ENCODE data around the gene ZGPAT. TPM values are rescaled to one million over a fixed set of nuclear protein-coding genes. Genes with fewer than 3 reads are reported as not detected.
A peak's percentile ranks its signal among the peaks of the same experiment; 100 is the strongest.

The ZGPAT gene
- total and polyA plus RNA-seq, 2 of the 13 experiments (the other 11 are each of a cell fraction or from before 2014, with no cell fraction given), result 23.0 to 41.9 TPM

DNA sequence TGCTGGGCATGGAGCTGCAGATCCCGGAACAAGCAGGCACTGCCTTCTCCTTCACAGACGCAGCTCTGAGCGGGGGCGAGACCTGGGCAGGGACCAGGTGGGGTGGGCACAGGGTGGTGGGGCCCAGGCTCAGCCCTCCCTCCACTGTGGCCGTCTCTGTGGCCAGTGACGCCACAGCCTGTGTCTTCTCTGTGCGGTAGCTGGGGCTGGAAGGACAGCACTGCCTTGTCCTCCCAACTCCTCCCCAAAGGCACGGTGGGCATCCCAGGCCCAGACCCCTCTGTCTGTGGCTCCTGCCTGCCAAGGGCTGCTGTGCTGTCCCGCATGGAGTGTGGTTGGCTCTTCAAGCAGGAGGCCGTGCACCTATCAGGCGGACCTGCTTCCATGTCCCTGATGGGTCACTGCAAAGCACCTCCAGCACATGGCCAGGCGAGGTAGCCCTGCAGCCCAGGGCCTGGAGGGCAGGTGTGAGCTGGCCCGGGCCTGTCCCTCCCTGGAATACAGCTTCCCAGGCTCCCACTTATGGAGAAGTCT, 26.2 kb upstream of the ZGPAT start:
- peaks cover 9 to 10% of the 10 kb centered on the region in 2 experiments; a peak in 3 of 5 replicates for H3K36me3 ChIP-seq (replicated peaks in 1 of 2; ENCODE audit: control insufficient read depth in 1 of 2, insufficient read depth in 2 of 2, low read length in 2 of 2)
- no peak overlapping the region for H2AFZ ChIP-seq (ENCODE audit: low read length)
- 95% methylated on average over 8 of the region's 13 CpGs for WGBS (ENCODE audit: low lambda C conversion rate)
- TF ChIP-seq AGO2 (optimal IDR thresholded peaks at IDR 0.05; ENCODE audit: low read depth, low read length) (peak; percentile 78), GATAD1 (CRISPR knock-in tag; IDR thresholded peaks at IDR 0.05) (no peak), NRL (CRISPR knock-in tag; IDR thresholded peaks at IDR 0.05; ENCODE audit: borderline replicate concordance) (0 out of 2 replicates have a peak, but pooled peaks have one; percentile 2), BRCA1 (CRISPR knock-in tag; IDR thresholded peaks at IDR 0.05) (no peak), POLR2A (IDR thresholded peaks at IDR 0.05; ENCODE audit: insufficient read depth in 1 of 2, low read depth in 2 of 2, low read length in 2 of 2) (peak in 1 of 2 experiments; percentile 34; a peak in 1 of 4 replicates)
- ChIA-PET CTCF (ENCODE audit: low intra/inter-chr PET ratio, low total read pairs) (no interaction called here), POLR2A (interaction anchor here (0.9 to 1.3 kb wide), 2 partner anchors 31 to 59 kb away, joined by 4 read pairs; no protein-coding TSS in a partner anchor)
- H3K4me2 ChIP-seq (ENCODE audit: low read depth, low read length), result no peak overlapping the region
- BruUV-seq (replicated peaks), result no TSS peak
- no peak overlapping the region for H3K4me3 ChIP-seq (replicated peaks in 1 of 3; ENCODE audit: insufficient read depth in 1 of 3, low read depth in 2 of 3, low read length in 3 of 3)
- in situ Hi-C loops (cut with HindIII; ENCODE audit: extremely low pct_ligation_motif_present, low pct_unique_long_range_greater_than_20kb), result no loop called here
- no peaks in the 10 kb centered on the region for H3K27me3 ChIP-seq (ENCODE audit: control insufficient read depth in 1 of 2, insufficient read depth in 2 of 2, low read length in 2 of 2)
- peaks cover 10% of the 10 kb centered on the region for H3K4me1 ChIP-seq (ENCODE audit: insufficient read depth, low read length)
- no peak overlapping the region for H3K9ac ChIP-seq (ENCODE audit: insufficient read depth, low read depth, low read length)
- intact Hi-C loops (cut with micrococcal nuclease; ENCODE audit: unreplicated experiment), result no loop called here
- no peak overlapping the region for H3K27ac ChIP-seq (ENCODE audit: extremely low read length, insufficient read depth, low read length)
- peak; percentile 2; the same call in 2 of the 3 replicates for ATAC-seq
- no peaks in the 10 kb centered on the region for H4K20me1 ChIP-seq (ENCODE audit: insufficient read depth, low read length)
- FAIRE-seq, result no peak
- no peaks in the 10 kb centered on the region for H3K79me2 ChIP-seq (ENCODE audit: insufficient read depth, low read length)
- no peaks in the 10 kb centered on the region for H3K9me3 ChIP-seq (ENCODE audit: low read length)
- DNase-seq (ENCODE audit: low spot score), result no peak

GRCh38 chr20:63682384-63683139, 25.3 kb upstream of the ZGPAT start:
- ChIA-PET CTCF (ENCODE audit: low intra/inter-chr PET ratio, low total read pairs) (no interaction called here), POLR2A (interaction anchor here (0.5 to 1.3 kb wide), 5 partner anchors 13 to 58 kb away, joined by 3 to 6 read pairs (median 4); partner anchors contain the start of gene RTEL1)
- Histone ChIP-seq H2AFZ (ENCODE audit: low read length) (no peak overlapping the region), H4K20me1 (ENCODE audit: insufficient read depth, low read length) (no peaks in the 10 kb centered on the region), H3K27me3 (ENCODE audit: control insufficient read depth in 1 of 2, insufficient read depth in 2 of 2, low read length in 2 of 2) (no peaks in the 10 kb centered on the region), H3K27ac (ENCODE audit: extremely low read length, insufficient read depth, low read length) (no peak overlapping the region), H3K4me3 (replicated peaks in 1 of 3; ENCODE audit: insufficient read depth in 1 of 3, low read depth in 2 of 3, low read length in 3 of 3) (no peak overlapping the region), H3K79me2 (ENCODE audit: insufficient read depth, low read length) (no peaks in the 10 kb centered on the region), H3K4me2 (ENCODE audit: low read depth, low read length) (no peak overlapping the region), H3K9ac (ENCODE audit: insufficient read depth, low read depth, low read length) (0 out of 2 replicates have a peak overlapping the region, but pooled peaks have one; percentile 5), H3K4me1 (ENCODE audit: insufficient read depth, low read length) (peaks cover 10% of the 10 kb centered on the region), H3K36me3 (replicated peaks in 1 of 2; ENCODE audit: control insufficient read depth in 1 of 2, insufficient read depth in 2 of 2, low read length in 2 of 2) (peaks cover 8 to 9% of the 10 kb centered on the region in 2 experiments; a peak in 3 of 5 replicates), H3K9me3 (ENCODE audit: low read length) (no peaks in the 10 kb centered on the region)
- ATAC-seq (peak; percentile 39), FAIRE-seq (no peak), DNase-seq (ENCODE audit: low spot score) (peak; percentile 63)
- no TSS peak for BruUV-seq (replicated peaks)
- intact Hi-C loops (cut with micrococcal nuclease; ENCODE audit: unreplicated experiment), result no loop called here
- WGBS (ENCODE audit: low lambda C conversion rate), result 84% methylated on average over 19 of the region's 22 CpGs
- in situ Hi-C loops (cut with HindIII; ENCODE audit: extremely low pct_ligation_motif_present, low pct_unique_long_range_greater_than_20kb), result no loop called here
- TF ChIP-seq, protein P1, sequence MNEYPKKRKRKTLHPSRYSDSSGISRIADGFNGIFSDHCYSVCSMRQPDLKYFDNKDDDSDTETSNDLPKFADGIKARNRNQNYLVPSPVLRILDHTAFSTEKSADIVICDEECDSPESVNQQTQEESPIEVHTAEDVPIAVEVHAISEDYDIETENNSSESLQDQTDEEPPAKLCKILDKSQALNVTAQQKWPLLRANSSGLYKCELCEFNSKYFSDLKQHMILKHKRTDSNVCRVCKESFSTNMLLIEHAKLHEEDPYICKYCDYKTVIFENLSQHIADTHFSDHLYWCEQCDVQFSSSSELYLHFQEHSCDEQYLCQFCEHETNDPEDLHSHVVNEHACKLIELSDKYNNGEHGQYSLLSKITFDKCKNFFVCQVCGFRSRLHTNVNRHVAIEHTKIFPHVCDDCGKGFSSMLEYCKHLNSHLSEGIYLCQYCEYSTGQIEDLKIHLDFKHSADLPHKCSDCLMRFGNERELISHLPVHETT (CRISPR knock-in tag; conservative IDR thresholded peaks at IDR 0.05), result no peak
- TF ChIP-seq DMAP1 (CRISPR knock-in tag; IDR thresholded peaks at IDR 0.05), result no peak
- TF ChIP-seq WIZ (CRISPR knock-in tag; IDR thresholded peaks at IDR 0.05), result no peak
- peak; percentile 63 for TF ChIP-seq GABPB1 (CRISPR knock-in tag; IDR thresholded peaks at IDR 0.05)
- TF ChIP-seq RBFOX2 (IDR thresholded peaks at IDR 0.05; ENCODE audit: low read depth, low read length), result 0 out of 2 replicates have a peak, but pooled peaks have one; percentile 20
- TF ChIP-seq, protein P2, sequence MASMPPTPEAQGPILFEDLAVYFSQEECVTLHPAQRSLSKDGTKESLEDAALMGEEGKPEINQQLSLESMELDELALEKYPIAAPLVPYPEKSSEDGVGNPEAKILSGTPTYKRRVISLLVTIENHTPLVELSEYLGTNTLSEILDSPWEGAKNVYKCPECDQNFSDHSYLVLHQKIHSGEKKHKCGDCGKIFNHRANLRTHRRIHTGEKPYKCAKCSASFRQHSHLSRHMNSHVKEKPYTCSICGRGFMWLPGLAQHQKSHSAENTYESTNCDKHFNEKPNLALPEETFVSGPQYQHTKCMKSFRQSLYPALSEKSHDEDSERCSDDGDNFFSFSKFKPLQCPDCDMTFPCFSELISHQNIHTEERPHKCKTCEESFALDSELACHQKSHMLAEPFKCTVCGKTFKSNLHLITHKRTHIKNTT (CRISPR knock-in tag; IDR thresholded peaks at IDR 0.05), result no peak
- TF ChIP-seq KDM2A (CRISPR knock-in tag; IDR thresholded peaks at IDR 0.05; ENCODE audit: borderline replicate concordance, low read depth), result peak; percentile 65; the same call in 1 of the 2 replicates
- no peak for TF ChIP-seq RARG (CRISPR knock-in tag; IDR thresholded peaks at IDR 0.05; ENCODE audit: low read depth)
